Brain microvascular endothelial cell (primary cell): ENCODE measurements around the gene CCDC187.

Source experiments
- DNase-seq: peaks from one replicate; pipeline ENCODE4 v3.0.0-alpha.2; 2020
- H3K27ac ChIP-seq: fragments of 250-450 bp; sonication (Bioruptor Pico); 2 replicates; pipeline ENCODE4 v1.5.1; 2020; ENCODE audit warnings: mild to moderate bottlenecking, moderate library complexity
- H3K27me3 ChIP-seq: fragments of 250-450 bp; sonication (Bioruptor Pico); replicated peaks from 2 replicates; pipeline ENCODE4 v1.5.1; 2020; ENCODE audit warnings: mild to moderate bottlenecking
- H3K36me3 ChIP-seq: fragments of 250-450 bp; sonication (Bioruptor Pico); replicated peaks from 2 replicates; pipeline ENCODE4 v1.5.1; 2020; ENCODE audit warnings: mild to moderate bottlenecking
- H3K4me3 ChIP-seq: 2 replicates; pipeline ENCODE4 v1.5.1; 2011; ENCODE audit warnings: low read depth, mild to moderate bottlenecking, control low read depth, low read length, moderate library complexity
- in situ Hi-C: cut with HindIII; loops from 2 replicates; pipeline ENCODE4 v1.10.0; 2017; ENCODE audit warnings: low sequenced_read_pairs, low pct_ligation_motif_present
- TF ChIP-seq, protein P1 (sequence below): IDR thresholded peaks from 2 replicates; pipeline ENCODE4 v1.5.1; 2011; ENCODE audit warnings: low read depth, mild to moderate bottlenecking, moderate library complexity, low read length, control low read depth, inconsistent platforms; ENCODE audit errors: missing control alignments

CCDC187 gene

DNA sequence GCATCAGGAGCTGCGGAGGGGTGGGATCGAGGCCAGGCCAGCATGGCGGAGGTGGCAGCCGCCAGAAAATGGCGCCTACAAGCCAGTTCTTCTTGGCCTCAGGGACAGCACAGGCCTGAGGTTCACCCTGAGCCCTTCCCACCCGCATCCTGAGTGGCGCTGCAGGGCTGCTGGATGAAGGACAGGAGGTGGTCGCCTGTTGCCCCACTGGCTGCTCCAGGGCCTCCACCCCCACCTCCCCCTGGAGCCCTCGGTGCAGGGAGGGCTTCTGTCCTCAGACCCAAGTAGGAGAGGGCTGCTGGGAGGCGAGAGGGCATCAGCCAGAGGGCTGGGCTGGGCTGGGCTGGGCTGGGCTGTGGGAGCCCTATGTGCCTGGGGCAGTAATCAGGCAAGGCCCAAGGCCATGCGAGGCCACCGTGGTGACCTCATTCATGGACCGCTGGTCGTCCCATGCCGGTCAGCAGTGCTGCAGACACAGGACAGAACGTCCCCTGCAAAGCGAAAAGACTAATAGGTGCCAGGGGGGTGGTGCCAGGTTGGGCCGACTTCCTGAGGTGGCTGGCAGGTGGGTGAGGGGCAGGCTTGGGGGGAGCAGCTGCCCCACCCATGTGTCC is 37.3 kb upstream of the CCDC187 start:
- TF ChIP-seq, protein P1, sequence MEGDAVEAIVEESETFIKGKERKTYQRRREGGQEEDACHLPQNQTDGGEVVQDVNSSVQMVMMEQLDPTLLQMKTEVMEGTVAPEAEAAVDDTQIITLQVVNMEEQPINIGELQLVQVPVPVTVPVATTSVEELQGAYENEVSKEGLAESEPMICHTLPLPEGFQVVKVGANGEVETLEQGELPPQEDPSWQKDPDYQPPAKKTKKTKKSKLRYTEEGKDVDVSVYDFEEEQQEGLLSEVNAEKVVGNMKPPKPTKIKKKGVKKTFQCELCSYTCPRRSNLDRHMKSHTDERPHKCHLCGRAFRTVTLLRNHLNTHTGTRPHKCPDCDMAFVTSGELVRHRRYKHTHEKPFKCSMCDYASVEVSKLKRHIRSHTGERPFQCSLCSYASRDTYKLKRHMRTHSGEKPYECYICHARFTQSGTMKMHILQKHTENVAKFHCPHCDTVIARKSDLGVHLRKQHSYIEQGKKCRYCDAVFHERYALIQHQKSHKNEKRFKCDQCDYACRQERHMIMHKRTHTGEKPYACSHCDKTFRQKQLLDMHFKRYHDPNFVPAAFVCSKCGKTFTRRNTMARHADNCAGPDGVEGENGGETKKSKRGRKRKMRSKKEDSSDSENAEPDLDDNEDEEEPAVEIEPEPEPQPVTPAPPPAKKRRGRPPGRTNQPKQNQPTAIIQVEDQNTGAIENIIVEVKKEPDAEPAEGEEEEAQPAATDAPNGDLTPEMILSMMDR, result no peak
- H3K27ac ChIP-seq, result no peak overlapping the region
- peaks cover 58% of the 10 kb centered on the region for H3K36me3 ChIP-seq
- no peak for DNase-seq
- H3K27me3 ChIP-seq, result no peaks in the 10 kb centered on the region
- no peak overlapping the region for H3K4me3 ChIP-seq
- in situ Hi-C loops, result no loop called here

DNA sequence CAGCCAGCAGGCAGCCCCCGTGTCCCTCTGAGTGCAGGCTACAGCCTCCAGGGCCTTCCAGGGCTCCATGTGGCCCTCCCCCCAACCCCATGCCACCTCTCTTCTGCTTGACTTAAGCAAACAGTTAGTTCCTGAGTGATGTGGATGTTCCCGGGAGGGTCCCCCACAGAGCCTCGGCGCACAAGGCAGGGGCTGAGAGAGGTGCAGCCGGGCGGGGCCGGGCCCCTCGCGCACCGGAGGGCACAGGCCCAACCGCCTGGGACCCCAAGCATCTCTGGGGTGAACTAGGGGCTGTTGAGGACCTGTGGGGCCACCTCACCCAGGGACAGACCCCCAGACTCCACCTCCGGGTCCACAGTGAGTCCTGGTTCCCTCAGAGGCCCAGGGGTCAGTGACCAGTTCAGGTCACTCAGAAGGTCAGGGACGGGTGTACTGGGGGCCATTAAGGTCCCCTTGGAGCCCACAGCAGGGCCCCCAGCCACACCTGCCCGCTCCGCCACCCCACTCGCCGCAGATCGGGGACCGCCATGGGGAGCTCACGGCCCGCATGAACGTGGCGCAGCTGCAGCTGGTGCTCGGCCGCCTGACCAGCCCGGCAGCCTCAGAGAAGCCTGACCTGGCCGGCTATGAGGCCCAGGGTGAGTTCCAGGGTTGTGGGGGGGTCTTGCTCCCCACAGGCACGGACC is 36.6 kb upstream of the CCDC187 start:
- in situ Hi-C loops, result no loop called here
- peaks cover 58% of the 10 kb centered on the region for H3K36me3 ChIP-seq
- no peak overlapping the region for H3K27ac ChIP-seq
- DNase-seq, result no peak
- H3K4me3 ChIP-seq, result no peak overlapping the region
- no peaks in the 10 kb centered on the region for H3K27me3 ChIP-seq
- TF ChIP-seq, protein P1, result no peak

DNA sequence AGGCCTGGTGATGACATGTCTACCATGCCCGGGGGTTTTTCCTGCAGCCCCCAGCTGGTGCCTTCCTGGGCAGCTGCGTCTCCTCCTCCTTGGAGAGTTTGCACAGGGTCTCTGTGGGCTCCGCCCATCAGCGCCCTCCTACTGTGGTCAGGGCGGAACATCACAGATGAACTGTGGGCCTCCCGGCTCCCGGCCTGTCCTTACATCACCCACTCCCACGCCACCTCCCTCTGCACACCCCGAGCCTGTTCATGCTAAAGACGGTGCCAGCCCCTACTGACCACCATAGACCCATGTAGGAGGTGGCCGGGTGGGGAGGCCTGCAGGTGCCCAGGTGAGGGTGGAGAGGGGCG is 36.0 kb upstream of the CCDC187 start:
- Histone ChIP-seq H3K4me3 (no peak overlapping the region), H3K36me3 (peaks cover 58% of the 10 kb centered on the region), H3K27ac (no peak overlapping the region), H3K27me3 (no peaks in the 10 kb centered on the region)
- DNase-seq, result no peak
- TF ChIP-seq, protein P1, result no peak
- in situ Hi-C loops, result no loop called here

DNA sequence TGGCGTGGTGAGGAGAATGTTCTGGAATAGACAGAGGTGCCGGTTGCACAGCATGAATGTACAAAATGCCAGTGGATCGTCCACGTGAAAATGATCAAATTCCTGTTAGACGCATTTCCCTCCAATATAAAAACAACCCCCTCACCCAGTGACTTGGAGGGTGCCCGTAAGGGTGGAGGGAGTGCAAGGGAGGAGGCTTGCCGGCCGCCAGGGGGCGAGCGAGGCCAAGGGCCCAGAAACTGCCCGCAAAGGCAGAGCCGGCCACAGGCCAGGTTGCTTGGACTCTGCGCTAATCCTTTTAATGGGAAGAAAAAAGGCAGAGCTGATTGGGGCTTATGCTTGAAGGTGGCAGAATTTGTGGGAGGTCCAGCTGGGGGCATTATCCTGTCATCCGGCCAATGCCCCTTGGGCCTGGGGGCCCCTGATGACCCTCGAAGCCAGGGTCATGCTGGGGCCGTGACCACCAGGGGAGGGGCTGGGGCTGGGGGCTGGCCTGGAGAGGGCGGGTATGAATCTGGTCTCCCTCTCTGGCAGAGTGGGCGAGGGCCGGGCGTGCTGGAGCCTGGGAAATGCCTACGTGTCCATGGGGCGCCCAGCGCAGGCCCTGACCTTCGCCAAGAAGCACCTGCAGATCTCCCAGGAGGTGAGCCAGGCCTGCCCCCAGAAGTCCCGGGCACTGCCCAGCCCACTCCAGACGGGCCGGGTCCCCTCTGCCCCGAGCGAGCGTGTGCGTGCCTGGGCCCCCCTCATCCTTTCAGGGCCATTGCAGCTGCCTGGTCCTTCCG is 35.5 kb upstream of the CCDC187 start:
- in situ Hi-C loops, result no loop called here
- Histone ChIP-seq H3K4me3 (no peak overlapping the region), H3K27me3 (no peaks in the 10 kb centered on the region), H3K36me3 (peaks cover 58% of the 10 kb centered on the region), H3K27ac (no peak overlapping the region)
- no peak for DNase-seq
- TF ChIP-seq, protein P1, result peak; percentile 98

DNA sequence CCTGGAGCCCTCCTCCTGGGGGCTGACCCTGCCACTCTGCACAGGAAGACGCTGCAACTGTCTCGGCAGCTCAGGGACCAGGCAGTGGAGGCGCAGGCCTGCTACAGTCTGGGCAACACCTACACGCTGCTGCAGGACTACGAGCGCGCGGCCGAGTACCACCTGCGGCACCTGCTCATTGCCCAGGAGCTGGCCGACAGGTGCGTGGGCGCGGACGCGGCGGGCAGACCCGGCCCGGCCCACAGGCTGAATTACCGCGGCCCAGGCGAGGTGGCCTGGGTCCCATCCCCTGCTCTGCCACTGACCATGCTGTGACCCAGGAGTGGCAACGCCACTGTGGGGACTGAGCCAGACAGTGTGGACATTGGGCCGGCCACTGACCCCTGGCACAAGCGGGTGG is 34.6 kb upstream of the CCDC187 start:
- Histone ChIP-seq H3K27ac (no peak overlapping the region), H3K36me3 (peaks cover 58% of the 10 kb centered on the region), H3K27me3 (no peaks in the 10 kb centered on the region), H3K4me3 (no peak overlapping the region)
- no peak for DNase-seq
- TF ChIP-seq, protein P1, result no peak
- in situ Hi-C loops, result no loop called here
